CD1c-positive myeloid dendritic cell (primary cell): ENCODE data around the gene CCDC32.

ENCODE experiments used
- DNase-seq: peaks from one replicate; pipeline ENCODE4 v3.0.0-alpha.2; 2016; ENCODE audit errors: extremely low spot score

CCDC32 gene

GRCh38 chr15:40565333-40566238 is 744 bp upstream of the CCDC32 start:
- no peak for DNase-seq

- DNase-seq: no peak
Observed at GRCh38 chr15:40563426-40563825, 1.4 kb downstream of the CCDC32 start.

- no peak for DNase-seq
Observed at GRCh38 chr15:40562691-40563090, 2.2 kb downstream of the CCDC32 start.

GRCh38 chr15:40558952-40559742 is 5.7 kb downstream of the CCDC32 start:
- no peak for DNase-seq

GRCh38 chr15:40555876-40556275 is 9.0 kb downstream of the CCDC32 start:
- no peak for DNase-seq

GRCh38 chr15:40554161-40554525 is 10.7 kb downstream of the CCDC32 start:
- no peak for DNase-seq

- peak; percentile 90 for DNase-seq
Observed at GRCh38 chr15:40550341-40551037, 14.4 kb downstream of the CCDC32 start.

GRCh38 chr15:40549894-40550293 is 14.9 kb downstream of the CCDC32 start:
- DNase-seq: no peak

GRCh38 chr15:40548610-40549009 is 16.2 kb downstream of the CCDC32 start:
- DNase-seq: no peak

- no peak for DNase-seq
Observed at GRCh38 chr15:40545457-40545856, 19.4 kb downstream of the CCDC32 start.

GRCh38 chr15:40543631-40544294 is 21.1 kb downstream of the CCDC32 start:
- DNase-seq: peak; percentile 6

- no peak for DNase-seq
Observed at GRCh38 chr15:40543082-40543481, 21.8 kb downstream of the CCDC32 start.

GRCh38 chr15:40538976-40539375 is 25.9 kb downstream of the CCDC32 start:
- DNase-seq: no peak

- no peak for DNase-seq
Observed at GRCh38 chr15:40536501-40536900, 28.3 kb downstream of the CCDC32 start.

- DNase-seq: no peak
Observed at GRCh38 chr15:40534371-40534770, 30.5 kb downstream of the CCDC32 start.

GRCh38 chr15:40533763-40534364 is 31.0 kb downstream of the CCDC32 start:
- no peak for DNase-seq

GRCh38 chr15:40528801-40529200 is 36.0 kb downstream of the CCDC32 start:
- DNase-seq: no peak

- DNase-seq: no peak
Observed at GRCh38 chr15:40525855-40526254, 39.0 kb downstream of the CCDC32 start.

- DNase-seq: no peak
Observed at GRCh38 chr15:40523611-40524010, 41.2 kb downstream of the CCDC32 start.

GRCh38 chr15:40516322-40516721 is 48.5 kb downstream of the CCDC32 start:
- no peak for DNase-seq

GRCh38 chr15:40513609-40514008 is 51.2 kb downstream of the CCDC32 start:
- no peak for DNase-seq
